Measurements from ENCODE around the gene ZNFX1.
"Not testable (repeated sequence)": the region's sequence is repeated elsewhere in the genome, so short reads cannot be mapped to it uniquely, and the experiment has no call there.

The ZNFX1 gene

GRCh38 chr20:49310705-49311104 lies 32.8 kb upstream of the ZNFX1 start:
- DNase-seq (ENCODE audit: low read depth), result peak; percentile 23
- no peak for TF ChIP-seq CTCF (conservative IDR thresholded peaks at IDR 0.05; ENCODE audit: low read depth, low read length)
- H3K4me3 ChIP-seq (ENCODE audit: low read depth, low read length), result no peak overlapping the region

- no peak for TF ChIP-seq CTCF (conservative IDR thresholded peaks at IDR 0.05; ENCODE audit: low read depth, low read length)
- H3K4me3 ChIP-seq (ENCODE audit: low read depth, low read length), result no peak overlapping the region
- peak; percentile 42 for DNase-seq (ENCODE audit: low read depth)
These were observed 31.0 kb upstream of the ZNFX1 start for GRCh38 chr20:49308875-49309274.

GRCh38 chr20:49306903-49307620 lies 29.2 kb upstream of the ZNFX1 start:
- TF ChIP-seq CTCF (conservative IDR thresholded peaks at IDR 0.05; ENCODE audit: low read depth, low read length), result no peak
- no peak for DNase-seq (ENCODE audit: low read depth)

GRCh38 chr20:49303065-49303552 lies 25.3 kb upstream of the ZNFX1 start:
- no peak for TF ChIP-seq CTCF (conservative IDR thresholded peaks at IDR 0.05; ENCODE audit: low read depth, low read length)
- no peak overlapping the region for H3K4me3 ChIP-seq (ENCODE audit: low read depth, low read length)
- peak; percentile 49 for DNase-seq (ENCODE audit: low read depth)

More at GRCh38 chr20:49306903-49307620, 29.2 kb upstream of the ZNFX1 start:
- no peak overlapping the region for H3K4me3 ChIP-seq (ENCODE audit: low read depth, low read length)

- H3K4me3 ChIP-seq (ENCODE audit: low read depth, low read length), result no peak overlapping the region
- TF ChIP-seq CTCF (conservative IDR thresholded peaks at IDR 0.05; ENCODE audit: low read depth, low read length), result no peak
- no peak for DNase-seq (ENCODE audit: low read depth)
These were observed 20.0 kb upstream of the ZNFX1 start for GRCh38 chr20:49297605-49298530.

GRCh38 chr20:49294002-49294654 lies 16.3 kb upstream of the ZNFX1 start:
- not testable (repeated sequence) for H3K4me3 ChIP-seq (ENCODE audit: low read depth, low read length); DNase-seq (ENCODE audit: low read depth)

GRCh38 chr20:49293122-49293521 lies 15.3 kb upstream of the ZNFX1 start:
- no peak overlapping the region for H3K4me3 ChIP-seq (ENCODE audit: low read depth, low read length)
- DNase-seq (ENCODE audit: low read depth), result no peak
- TF ChIP-seq CTCF (conservative IDR thresholded peaks at IDR 0.05; ENCODE audit: low read depth, low read length), result no peak

All from choroid plexus epithelial cell (primary cell).